GM19455 (cell line): ENCODE measurements around the gene TLCD3B.

Source experiments
- ATAC-seq: cut with Tn5 transposase; IDR thresholded peaks from one replicate; pipeline ENCODE4 v1.9.1; 2021; ENCODE audit not compliant: unreplicated experiment

The TLCD3B gene

DNA sequence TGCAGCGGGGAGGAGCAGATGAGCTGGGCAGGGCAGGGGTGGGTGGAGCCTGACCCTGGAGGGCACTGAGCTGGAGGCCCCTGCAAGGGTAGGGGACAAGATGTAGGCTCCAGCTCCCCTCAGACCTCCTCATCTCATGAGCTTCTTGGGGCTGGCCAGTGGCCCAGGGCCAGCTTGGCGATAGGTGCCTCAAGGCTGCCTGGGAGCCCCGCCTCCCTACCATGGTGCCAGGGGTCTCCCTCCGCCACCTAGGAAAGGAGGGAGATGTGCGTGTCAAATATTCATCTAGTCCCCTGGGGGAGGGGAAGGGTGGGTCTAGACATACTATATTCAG, 39.5 kb downstream of the TLCD3B start:
- no peak for ATAC-seq

- ATAC-seq: no peak
These were observed 40.0 kb downstream of the TLCD3B start for GRCh38 chr16:29990883-29991570.

DNA sequence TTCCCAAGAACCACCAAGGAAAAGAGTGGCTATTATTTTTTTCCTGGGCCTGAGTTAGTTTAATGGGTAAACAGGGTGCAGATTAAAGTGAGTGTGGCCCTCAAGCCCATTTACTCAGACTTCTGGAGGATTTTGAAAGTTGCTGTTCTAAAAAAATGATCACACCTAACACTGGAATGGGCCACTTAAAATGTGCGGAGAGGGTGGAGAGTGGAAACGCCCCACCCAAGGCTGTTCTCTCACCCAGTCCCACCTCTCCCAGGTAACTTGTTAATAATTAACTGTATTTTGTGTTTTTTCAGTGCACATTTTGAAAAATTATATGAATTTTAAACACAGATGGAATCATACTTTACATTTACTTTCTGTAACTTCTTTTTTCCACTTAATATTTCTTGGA, 41.0 kb downstream of the TLCD3B start:
- ATAC-seq: no peak

DNA sequence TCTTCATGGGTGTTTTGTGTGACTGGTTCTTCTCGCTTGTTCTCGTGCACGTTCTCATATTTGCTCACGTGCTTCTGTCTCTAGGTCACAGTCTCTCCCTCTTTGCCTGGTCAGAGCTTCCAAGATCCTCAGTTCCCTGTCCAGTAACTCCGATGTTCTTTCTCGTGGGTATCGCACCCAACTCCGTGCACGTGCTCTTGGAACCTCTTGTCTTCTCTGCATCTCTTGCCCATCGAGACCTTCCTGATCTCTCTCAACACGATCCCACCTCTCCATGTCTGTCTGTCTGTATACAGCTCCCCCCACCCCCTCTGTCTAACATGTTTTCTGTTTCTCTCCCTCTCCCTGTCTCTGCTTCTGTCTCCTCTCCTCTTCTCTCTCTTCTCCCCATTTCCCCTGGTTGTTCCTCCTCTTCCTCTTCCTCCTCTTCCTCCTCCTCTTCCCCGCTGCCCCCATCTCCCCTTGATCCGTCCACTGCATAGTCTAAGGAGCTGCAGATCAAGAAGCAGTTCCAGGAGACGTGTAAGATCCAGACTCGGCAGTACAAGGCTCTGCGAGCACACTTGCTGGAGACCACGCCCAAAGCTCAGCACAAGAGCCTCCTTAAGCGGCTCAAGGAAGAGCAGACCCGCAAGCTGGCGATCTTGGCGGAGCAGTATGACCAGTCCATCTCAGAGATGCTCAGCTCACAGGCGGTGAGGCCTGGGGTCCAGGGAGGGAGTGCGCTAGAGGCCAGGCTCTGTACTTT, 41.8 kb downstream of the TLCD3B start:
- ATAC-seq: no peak

- ATAC-seq: no peak
These were observed 42.6 kb downstream of the TLCD3B start for GRCh38 chr16:29988346-29989075.

DNA sequence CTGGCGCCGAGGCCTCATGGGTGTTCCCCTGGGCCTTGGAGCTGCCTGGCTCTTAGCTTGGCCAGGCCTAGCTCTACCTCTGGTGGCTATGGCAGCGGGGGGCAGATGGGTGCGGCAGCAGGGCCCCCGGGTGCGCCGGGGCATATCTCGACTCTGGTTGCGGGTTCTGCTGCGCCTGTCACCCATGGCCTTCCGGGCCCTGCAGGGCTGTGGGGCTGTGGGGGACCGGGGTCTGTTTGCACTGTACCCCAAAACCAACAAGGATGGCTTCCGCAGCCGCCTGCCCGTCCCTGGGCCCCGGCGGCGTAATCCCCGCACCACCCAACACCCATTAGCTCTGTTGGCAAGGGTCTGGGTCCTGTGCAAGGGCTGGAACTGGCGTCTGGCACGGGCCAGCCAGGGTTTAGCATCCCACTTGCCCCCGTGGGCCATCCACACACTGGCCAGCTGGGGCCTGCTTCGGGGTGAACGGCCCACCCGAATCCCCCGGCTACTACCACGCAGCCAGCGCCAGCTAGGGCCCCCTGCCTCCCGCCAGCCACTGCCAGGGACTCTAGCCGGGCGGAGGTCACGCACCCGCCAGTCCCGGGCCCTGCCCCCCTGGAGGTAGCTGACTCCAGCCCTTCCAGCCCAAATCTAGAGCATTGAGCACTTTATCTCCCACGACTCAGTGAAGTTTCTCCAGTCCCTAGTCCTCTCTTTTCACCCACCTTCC, 43.5 kb downstream of the TLCD3B start:
- ATAC-seq: no peak

- ATAC-seq: no peak
These were observed 44.1 kb downstream of the TLCD3B start for GRCh38 chr16:29986931-29987330.

DNA sequence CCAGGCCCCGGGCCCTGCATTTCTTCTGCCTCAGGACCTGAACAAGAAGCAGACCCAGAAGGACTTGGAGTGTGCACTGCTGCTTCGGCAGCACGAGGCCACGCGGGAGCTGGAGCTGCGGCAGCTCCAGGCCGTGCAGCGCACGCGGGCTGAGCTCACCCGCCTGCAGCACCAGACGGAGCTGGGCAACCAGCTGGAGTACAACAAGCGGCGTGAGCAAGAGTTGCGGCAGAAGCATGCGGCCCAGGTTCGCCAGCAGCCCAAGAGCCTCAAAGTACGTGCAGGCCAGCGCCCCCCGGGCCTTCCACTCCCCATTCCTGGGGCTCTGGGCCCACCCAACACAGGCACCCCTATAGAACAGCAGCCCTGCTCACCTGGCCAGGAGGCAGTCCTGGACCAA, 44.8 kb downstream of the TLCD3B start:
- no peak for ATAC-seq

GRCh38 chr16:29985271-29985811, 45.7 kb downstream of the TLCD3B start:
- ATAC-seq: no peak

DNA sequence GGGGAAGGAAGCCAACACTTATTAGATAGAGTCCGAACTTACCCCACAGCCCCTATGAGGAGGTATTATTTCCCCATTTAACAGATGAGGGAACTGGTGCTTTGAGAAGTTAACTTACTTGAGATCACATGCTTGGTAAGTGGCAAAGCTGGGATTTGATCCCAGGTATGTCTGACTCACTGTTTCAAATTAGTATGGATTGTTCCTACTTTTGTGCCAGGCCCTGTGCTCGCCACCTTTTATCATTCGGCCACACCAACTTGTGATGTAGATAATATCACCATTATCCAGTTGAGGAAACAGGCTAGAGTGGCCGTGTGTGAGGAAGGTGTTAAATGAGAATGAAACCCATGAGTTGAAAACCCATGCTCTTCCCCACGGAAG, 46.3 kb downstream of the TLCD3B start:
- ATAC-seq: no peak

DNA sequence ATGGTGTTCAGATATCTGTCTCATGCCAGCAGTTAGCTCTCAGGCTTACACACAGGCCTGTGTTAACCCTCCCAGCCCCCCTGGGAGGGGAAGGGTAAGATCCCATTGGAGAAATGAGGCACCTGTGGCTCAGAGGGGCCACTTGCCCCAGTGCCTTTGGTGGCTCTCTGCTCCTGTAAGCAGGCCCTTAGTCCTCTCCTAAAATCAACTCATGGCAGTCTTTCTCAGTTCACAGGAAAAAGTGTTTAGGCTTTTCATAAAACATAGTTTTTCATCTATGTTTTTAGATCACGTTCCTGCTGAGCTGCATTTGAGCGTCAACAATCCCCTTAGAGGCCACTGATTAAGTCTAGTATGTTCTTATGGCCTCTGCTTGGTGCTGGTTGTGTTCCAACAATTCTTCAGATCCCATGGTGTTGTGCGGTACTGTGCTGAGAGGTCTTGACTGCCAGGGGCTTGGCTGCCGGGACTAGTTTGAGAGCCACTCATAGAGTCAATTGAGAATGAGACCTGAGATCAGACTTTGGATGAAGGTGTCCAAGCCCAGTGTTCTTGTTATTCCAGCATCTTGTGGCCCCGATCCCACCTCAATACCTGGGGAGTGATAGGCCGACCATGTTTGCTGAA, 46.8 kb downstream of the TLCD3B start:
- ATAC-seq: no peak

- no peak for ATAC-seq
These were observed 47.5 kb downstream of the TLCD3B start for GRCh38 chr16:29983420-29984136.

DNA sequence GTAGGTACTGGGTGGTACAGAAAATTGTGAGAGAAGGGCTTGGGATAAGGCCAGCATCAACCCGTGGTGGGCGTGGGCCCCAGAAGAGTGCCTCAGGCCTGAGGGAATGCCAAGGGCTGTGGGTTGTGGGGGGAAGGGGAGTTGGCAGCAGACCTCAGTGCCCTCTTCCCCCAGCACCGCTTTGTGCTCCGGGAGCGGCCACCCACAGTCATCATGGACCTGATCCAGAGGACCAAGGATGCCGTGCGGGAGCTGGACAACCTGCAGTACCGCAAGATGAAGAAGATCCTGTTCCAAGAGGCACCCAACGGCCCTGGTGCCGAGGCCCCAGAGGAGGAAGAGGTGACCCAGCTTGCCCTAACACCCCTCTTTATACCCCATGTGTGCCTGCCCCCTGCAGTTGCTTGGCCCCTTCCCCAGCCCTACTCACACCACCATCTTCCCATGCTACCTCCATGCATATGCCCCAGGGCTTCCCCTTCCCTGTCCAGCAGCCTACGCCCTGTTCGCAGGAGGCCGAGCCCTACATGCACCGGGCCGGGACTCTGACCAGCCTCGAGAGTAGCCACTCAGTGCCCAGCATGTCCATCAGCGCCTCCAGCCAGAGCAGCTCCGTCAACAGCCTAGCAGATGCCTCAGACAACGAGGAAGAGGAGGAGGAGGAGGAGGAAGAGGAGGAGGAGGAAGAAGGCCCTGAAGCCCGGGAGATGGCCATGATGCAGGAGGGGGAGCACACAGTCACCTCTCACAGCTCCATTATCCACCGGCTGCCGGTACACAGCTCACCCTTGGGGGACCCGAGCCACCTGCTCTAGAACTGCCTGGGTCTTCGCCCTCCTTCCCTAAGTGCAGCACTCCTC, 48.3 kb downstream of the TLCD3B start:
- ATAC-seq: no peak

DNA sequence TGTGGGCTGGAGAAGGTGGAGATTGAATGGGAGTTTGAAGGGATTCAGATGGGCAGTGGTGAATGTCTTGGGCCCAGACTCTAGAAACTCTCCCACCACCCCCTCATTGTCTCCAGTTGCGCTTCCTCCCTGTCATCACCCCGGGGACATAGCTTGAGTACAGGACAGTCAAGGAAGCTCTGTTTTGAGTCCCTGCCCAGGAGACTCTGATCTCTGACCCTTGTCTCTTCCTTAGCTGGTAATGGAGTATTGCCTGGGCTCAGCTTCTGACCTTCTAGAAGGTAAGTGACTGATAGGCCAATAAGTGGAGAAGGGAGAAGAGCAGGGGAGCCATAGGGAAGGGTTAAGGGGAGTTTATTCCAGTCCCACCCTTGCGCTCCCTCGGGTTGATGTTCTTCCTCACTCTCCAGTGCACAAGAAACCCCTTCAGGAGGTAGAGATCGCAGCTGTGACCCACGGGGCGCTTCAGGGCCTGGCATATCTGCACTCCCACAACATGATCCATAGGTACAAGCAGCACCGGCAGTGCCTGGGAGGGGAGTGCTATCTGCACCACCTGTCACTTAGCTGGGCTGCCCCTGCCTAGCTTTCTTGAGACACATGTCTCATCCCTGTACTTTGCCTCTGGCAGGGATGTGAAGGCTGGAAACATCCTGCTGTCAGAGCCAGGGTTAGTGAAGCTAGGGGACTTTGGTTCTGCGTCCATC, 52.4 kb downstream of the TLCD3B start:
- ATAC-seq: no peak

DNA sequence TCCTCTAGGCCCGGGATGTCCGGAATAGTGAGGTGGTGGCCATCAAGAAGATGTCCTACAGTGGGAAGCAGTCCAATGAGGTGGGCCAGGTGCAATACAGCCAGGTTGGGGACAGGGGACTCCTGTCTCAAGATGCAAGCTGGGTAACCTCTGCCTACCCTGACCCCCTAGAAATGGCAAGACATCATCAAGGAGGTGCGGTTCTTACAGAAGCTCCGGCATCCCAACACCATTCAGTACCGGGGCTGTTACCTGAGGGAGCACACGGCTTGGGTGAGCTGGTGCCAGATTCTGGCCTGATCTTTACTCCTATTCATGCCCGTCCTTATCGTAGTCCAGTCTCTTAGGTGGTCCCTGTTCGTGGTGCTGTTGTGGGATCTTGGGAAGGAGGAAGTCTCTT, 53.0 kb downstream of the TLCD3B start:
- ATAC-seq: no peak

GRCh38 chr16:29977063-29977825, 53.8 kb downstream of the TLCD3B start:
- ATAC-seq: no peak

- no peak for ATAC-seq
These were observed 55.1 kb downstream of the TLCD3B start for GRCh38 chr16:29975811-29976511.
